Muscle layer of colon (tissue), 2 donors: ENCODE measurements around the gene OR12D3.

Source experiments
- H3K27ac ChIP-seq: one replicate; pipeline ENCODE4 v1.7.0; 2013; ENCODE audit warnings: low read depth, mild to moderate bottlenecking, low read length, moderate library complexity
- H3K27me3 ChIP-seq, 2 donors: one replicate each; pipeline ENCODE4 v1.7.0; 2013; ENCODE audit warnings: low read length in 2 of 2, mild to moderate bottlenecking in 2 of 2; ENCODE audit not compliant: insufficient read depth in 2 of 2, control insufficient read depth in 1 of 2
- H3K36me3 ChIP-seq: one replicate; pipeline ENCODE4 v1.7.0; 2013; ENCODE audit warnings: mild to moderate bottlenecking, low read length; ENCODE audit not compliant: insufficient read depth
- H3K4me1 ChIP-seq: one replicate; pipeline ENCODE4 v1.7.0; 2013; ENCODE audit warnings: mild to moderate bottlenecking, low read length; ENCODE audit not compliant: insufficient read depth
- H3K4me3 ChIP-seq, 2 donors: one replicate each; pipeline ENCODE4 v1.7.0; 2013; ENCODE audit warnings: low read length in 2 of 2, low read depth in 1 of 2, mild to moderate bottlenecking in 1 of 2, moderate library complexity in 1 of 2
- H3K9ac ChIP-seq: one replicate; pipeline ENCODE4 v1.7.0; 2013; ENCODE audit warnings: low read length
- H3K9me3 ChIP-seq: one replicate; pipeline ENCODE4 v1.7.0; 2013; ENCODE audit warnings: mild to moderate bottlenecking, low read length
- donor health status: abdominal sarcoma.
- donor health status: Adenocarcinoma of cecum.

Gene OR12D3

GRCh38 chr6:29375191-29375590, at the start of gene OR12D3:
TSS of gene OR12D3 (minus strand) at chr6:29375291. CDS start at chr6:29375287, 4 bp downstream.
- no peaks in the 10 kb centered on the region for H3K4me1 ChIP-seq
- H3K27ac ChIP-seq: no peak within 1 kb of the TSS
- H3K27me3 ChIP-seq: no peaks in the 10 kb centered on the region
- H3K9me3 ChIP-seq: no peaks in the 10 kb centered on the region
- H3K4me3 ChIP-seq: no peak within 1 kb of the TSS
- no peaks in the 10 kb centered on the region for H3K36me3 ChIP-seq
- H3K9ac ChIP-seq: no peak within 1 kb of the TSS

DNA sequence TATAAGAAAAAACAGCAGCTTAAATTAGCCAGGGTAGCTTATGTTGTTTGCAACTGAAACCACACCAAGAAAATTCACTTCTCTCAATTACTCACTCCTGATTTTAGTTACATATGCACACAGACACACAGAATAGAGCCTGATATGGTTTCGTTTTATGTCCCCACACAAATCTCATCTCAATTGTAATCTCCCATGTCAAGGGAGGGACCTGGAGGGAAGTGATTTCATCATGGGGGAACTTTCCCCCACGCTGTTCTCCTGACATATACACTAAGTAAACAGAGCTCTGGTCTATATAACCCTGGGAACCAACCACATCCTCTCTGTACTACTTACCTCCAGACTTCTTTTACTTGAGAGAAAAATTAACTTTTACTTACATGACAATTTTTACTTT, 49.5 kb upstream of the OR12D3 start:
- Histone ChIP-seq H3K27ac (no peak overlapping the region), H3K9ac (no peak overlapping the region), H3K27me3 (no peaks in the 10 kb centered on the region), H3K36me3 (no peaks in the 10 kb centered on the region), H3K9me3 (no peaks in the 10 kb centered on the region), H3K4me1 (no peaks in the 10 kb centered on the region), H3K4me3 (no peak overlapping the region)

DNA sequence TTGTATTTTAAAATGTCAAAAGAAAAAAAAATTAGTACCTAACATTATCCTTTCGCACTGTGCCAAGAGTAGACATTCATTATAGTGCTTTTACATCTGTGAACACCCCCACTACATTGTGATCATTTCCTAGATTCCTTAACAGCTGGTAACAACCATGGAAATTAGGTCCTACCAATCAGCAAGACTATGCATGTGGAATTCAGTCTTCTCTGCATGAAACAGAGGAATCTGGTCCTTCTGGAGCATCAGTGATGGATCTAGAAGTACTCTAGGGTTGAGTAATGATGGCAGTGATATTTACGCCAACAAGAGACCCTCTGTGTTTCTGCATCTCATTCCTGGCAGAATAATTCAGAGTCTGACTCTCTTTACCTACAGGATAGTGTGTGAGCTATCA, 49.1 kb upstream of the OR12D3 start:
- no peaks in the 10 kb centered on the region for H3K36me3 ChIP-seq
- no peaks in the 10 kb centered on the region for H3K4me1 ChIP-seq
- H3K9me3 ChIP-seq: no peaks in the 10 kb centered on the region
- H3K27me3 ChIP-seq: no peaks in the 10 kb centered on the region
- H3K9ac ChIP-seq: no peak overlapping the region
- H3K27ac ChIP-seq: no peak overlapping the region
- no peak overlapping the region for H3K4me3 ChIP-seq

DNA sequence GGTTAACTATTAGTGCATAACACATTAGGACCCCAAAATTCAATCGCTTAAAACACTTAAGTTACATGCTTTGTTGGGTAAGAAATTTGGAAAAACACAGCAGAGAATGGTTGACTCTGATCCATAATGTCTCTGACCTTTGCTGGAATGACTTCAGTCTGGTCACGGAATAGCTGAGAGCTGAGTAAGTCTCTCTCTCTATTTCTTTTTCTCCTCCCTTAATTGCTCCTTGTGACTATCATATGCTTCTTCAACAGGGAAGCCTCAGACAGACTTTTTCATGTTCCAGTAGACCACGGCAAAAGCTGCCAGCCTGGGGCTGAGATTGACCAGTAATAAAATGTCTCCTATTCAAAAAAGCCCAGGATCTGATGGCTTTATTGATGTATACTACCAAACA, 44.4 kb upstream of the OR12D3 start:
- Histone ChIP-seq H3K4me1 (no peaks in the 10 kb centered on the region), H3K4me3 (no peak overlapping the region), H3K9ac (no peak overlapping the region), H3K27me3 (no peaks in the 10 kb centered on the region), H3K36me3 (no peaks in the 10 kb centered on the region), H3K9me3 (no peaks in the 10 kb centered on the region), H3K27ac (no peak overlapping the region)

DNA sequence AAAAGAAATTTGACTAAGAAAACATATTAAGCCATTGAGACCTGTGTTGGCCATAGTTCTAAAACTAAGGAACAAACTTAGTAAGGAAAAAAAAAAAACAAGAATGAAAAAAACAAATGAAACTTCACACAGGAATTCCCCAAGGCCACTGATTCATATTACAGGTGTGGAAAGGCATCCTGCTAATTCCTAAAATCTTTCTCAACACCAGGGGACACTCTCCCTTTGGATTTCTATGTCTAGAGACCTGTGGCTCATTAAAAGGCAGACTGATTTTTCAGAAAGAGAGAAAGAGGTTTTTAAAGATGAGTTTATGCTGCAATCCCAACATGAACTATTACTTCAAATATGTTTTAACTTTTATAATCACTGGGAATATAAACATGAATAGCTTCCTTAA, 39.5 kb upstream of the OR12D3 start, which contains the start of gene OR12D1:
Gene OR12D1 (plus strand): TSS at position 341 of the 400 bp plus-strand sequence.
- H3K36me3 ChIP-seq: no peaks in the 10 kb centered on the region
- no peak within 1 kb of the TSS for H3K4me3 ChIP-seq
- no peaks in the 10 kb centered on the region for H3K9me3 ChIP-seq
- no peak within 1 kb of the TSS for H3K27ac ChIP-seq
- no peaks in the 10 kb centered on the region for H3K27me3 ChIP-seq
- no peak within 1 kb of the TSS for H3K9ac ChIP-seq
- no peaks in the 10 kb centered on the region for H3K4me1 ChIP-seq

DNA sequence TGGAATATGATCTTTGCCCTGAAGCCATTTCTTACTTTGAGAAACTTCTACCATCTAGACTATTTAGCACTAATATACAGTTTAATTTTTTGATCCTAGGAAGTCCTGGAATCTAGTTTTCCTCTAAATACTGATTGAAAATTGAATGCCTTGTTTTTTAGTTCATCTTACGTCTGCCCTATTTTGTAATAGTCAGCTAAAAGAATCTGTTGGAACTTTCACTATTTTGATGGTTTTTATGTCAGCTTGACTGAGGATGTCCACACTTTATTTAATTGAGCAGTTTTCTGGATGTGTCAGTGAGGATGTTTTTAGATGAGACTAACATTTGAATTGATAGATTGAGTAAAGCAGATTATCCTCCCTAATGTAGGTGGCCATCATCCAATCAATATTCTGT, 28.7 kb upstream of the OR12D3 start:
- H3K9ac ChIP-seq: no peak overlapping the region
- no peak overlapping the region for H3K27ac ChIP-seq
- H3K4me1 ChIP-seq: no peaks in the 10 kb centered on the region
- no peaks in the 10 kb centered on the region for H3K27me3 ChIP-seq
- H3K36me3 ChIP-seq: no peaks in the 10 kb centered on the region
- H3K4me3 ChIP-seq: no peak overlapping the region
- no peaks in the 10 kb centered on the region for H3K9me3 ChIP-seq

- Histone ChIP-seq H3K9ac (no peak overlapping the region), H3K4me1 (no peaks in the 10 kb centered on the region)
Observed at GRCh38 chr6:29399525-29399924, 24.4 kb upstream of the OR12D3 start.

GRCh38 chr6:29395331-29395730, 20.2 kb upstream of the OR12D3 start, which contains the start of gene OR12D2:
TSS of gene OR12D2 (plus strand) at chr6:29395631. CDS start at chr6:29396700, 1,069 bp downstream.
- H3K27me3 ChIP-seq: no peaks in the 10 kb centered on the region

More at GRCh38 chr6:29399525-29399924, 24.4 kb upstream of the OR12D3 start:
- H3K36me3 ChIP-seq: no peaks in the 10 kb centered on the region
- H3K27me3 ChIP-seq: no peaks in the 10 kb centered on the region
- no peak overlapping the region for H3K27ac ChIP-seq
- H3K9me3 ChIP-seq: no peaks in the 10 kb centered on the region
- no peak overlapping the region for H3K4me3 ChIP-seq

DNA sequence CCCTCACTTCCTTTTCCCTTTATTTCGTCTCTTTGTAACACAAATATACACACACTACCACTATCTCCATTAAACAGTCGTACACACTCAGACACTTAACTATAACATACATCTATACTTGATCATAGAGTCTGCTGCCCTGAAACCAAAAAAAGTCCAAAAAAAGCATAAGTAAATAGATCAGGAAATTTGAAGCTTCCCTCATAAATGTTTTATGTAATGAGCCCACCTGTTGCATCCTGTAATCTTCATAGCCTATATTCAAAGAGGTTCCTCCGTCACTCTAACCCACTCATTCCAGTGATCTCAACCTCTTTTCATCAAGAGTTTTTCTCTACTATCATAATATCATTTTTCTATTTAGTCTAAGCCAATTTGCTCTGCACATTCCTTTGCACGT, 13.4 kb upstream of the OR12D3 start:
- Histone ChIP-seq H3K4me1 (no peaks in the 10 kb centered on the region), H3K27ac (no peak overlapping the region), H3K9me3 (no peaks in the 10 kb centered on the region), H3K36me3 (no peaks in the 10 kb centered on the region), H3K27me3 (no peaks in the 10 kb centered on the region), H3K9ac (no peak overlapping the region), H3K4me3 (no peak overlapping the region)

More at GRCh38 chr6:29395331-29395730, 20.2 kb upstream of the OR12D3 start, which contains the start of gene OR12D2:
- Histone ChIP-seq H3K9ac (no peak within 1 kb of the TSS), H3K4me3 (no peak within 1 kb of the TSS), H3K36me3 (no peaks in the 10 kb centered on the region), H3K9me3 (no peaks in the 10 kb centered on the region), H3K4me1 (no peaks in the 10 kb centered on the region), H3K27ac (no peak within 1 kb of the TSS)

DNA sequence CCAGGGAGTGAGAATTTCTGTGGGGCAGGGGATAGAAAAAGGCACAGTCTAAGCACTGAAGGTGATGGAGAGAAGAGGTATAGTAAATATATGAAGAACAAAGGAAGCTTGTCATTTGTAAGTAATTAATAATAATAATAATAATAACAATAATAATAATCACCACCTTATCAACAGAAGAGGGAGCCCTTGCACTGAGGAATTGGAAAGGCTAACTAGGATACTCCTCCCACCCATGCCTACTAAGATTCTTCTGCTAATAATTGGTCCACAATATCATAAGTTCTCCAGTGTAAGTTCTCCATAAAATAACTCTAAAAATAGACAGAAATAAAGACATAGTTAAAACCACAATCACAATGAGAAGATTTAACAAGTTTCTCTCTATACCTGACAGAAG, 912 bp upstream of the OR12D3 start:
- Histone ChIP-seq H3K4me3 (no peak overlapping the region), H3K27ac (no peak overlapping the region), H3K4me1 (no peaks in the 10 kb centered on the region), H3K27me3 (no peaks in the 10 kb centered on the region), H3K36me3 (no peaks in the 10 kb centered on the region), H3K9ac (no peak overlapping the region), H3K9me3 (no peaks in the 10 kb centered on the region)

DNA sequence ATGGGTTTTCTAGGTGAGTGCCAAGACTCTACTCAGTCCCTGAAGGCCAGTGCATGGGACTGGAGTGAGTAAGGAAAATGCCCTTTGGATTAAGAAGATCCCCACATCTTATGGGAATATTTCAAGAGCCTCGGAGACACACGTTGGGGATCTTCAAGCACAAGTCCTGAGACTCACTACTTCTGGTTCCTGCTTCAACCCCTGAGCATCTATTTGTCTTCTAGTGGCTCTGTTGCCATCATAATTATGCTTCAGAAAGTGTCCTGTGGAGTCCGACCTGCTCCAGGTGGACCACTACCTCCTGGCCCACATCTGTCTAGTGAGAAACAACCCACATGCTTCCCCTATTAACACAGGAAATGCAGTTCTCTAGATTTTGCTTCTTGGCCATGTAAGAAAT, 6.3 kb downstream of the OR12D3 start, which contains the start of gene OR5V1:
Gene OR5V1 (minus strand): TSS at position 101 of the 400 bp plus-strand sequence. CDS start 12,670 bp downstream, outside the sequence.
- H3K27me3 ChIP-seq: no peaks in the 10 kb centered on the region
- H3K9ac ChIP-seq: no peak within 1 kb of the TSS
- H3K4me3 ChIP-seq: no peak within 1 kb of the TSS
- H3K36me3 ChIP-seq: no peaks in the 10 kb centered on the region
- no peaks in the 10 kb centered on the region for H3K9me3 ChIP-seq
- no peaks in the 10 kb centered on the region for H3K4me1 ChIP-seq
- no peak within 1 kb of the TSS for H3K27ac ChIP-seq

DNA sequence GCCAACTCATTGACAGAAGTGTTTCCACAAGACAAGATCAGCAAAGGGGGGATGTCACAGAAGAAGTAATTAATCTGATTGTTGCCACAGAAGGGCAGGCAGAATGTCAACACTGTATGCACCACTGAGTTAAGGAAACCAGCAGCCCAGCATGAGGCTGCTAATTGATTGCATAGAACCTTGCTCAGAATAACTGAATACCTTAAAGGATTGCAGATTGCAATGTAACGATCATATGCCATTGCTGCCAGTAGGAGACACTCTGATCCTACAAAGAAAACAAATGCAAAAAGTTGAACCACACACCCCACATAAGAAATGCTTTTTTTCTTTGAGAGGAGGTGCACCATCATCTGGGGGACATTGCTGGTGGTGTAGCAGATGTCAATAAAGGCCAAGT, 19.5 kb downstream of the OR12D3 start:
- no peak overlapping the region for H3K9ac ChIP-seq
- no peaks in the 10 kb centered on the region for H3K27me3 ChIP-seq
- no peak overlapping the region for H3K27ac ChIP-seq
- no peaks in the 10 kb centered on the region for H3K9me3 ChIP-seq
- no peaks in the 10 kb centered on the region for H3K4me1 ChIP-seq
- H3K36me3 ChIP-seq: no peaks in the 10 kb centered on the region
- no peak overlapping the region for H3K4me3 ChIP-seq
